Caco-2 (cell line): ENCODE measurements around the gene CDC42. TPM values are rescaled to one million over a fixed set of nuclear protein-coding genes. Genes with fewer than 3 reads are reported as not detected.

Experiments used
- BruUV-seq: library from RNA; stranded (reverse); fragments of 400-500 nt; replicated peaks from 2 replicates; lab custom pipeline; 2021; lab: Mats Ljungman, UMichigan
- CTCF ChIA-PET: fragments of 300-600 bp; sonication (Branson Sonifier 250); formaldehyde crosslinking; loops from one replicate; lab custom pipeline; 2022; ENCODE audit warnings: antibody characterized with exemption; lab: Charles Lee
- POLR2A ChIA-PET: fragments of 300-600 bp; sonication (Branson Sonifier 250); formaldehyde crosslinking; loops from one replicate; lab custom pipeline; 2022; ENCODE audit warnings: antibody characterized with exemption; lab: Charles Lee
- DNase-seq, 2 experiments: peaks; one replicate each; pipeline versions ENCODE4 v3.0.0 to v3.0.0-alpha.2; 2020 to 2022
- H3K27me3 ChIP-seq: replicated peaks from 2 replicates; pipeline ENCODE4 v1.6.0; 2011; ENCODE audit warnings: low read length; ENCODE audit not compliant: control insufficient read depth, insufficient read depth
- H3K36me3 ChIP-seq: 2 replicates; pipeline ENCODE4 v1.5.1; 2011; ENCODE audit warnings: low read length; ENCODE audit not compliant: control insufficient read depth, insufficient read depth
- H3K4me1 ChIP-seq: fragments of 250-450 bp; sonication (Bioruptor Pico); 2 replicates; pipeline ENCODE4 v1.5.1; 2020; ENCODE audit warnings: mild to moderate bottlenecking
- H3K4me3 ChIP-seq: 2 replicates; pipeline ENCODE4 v1.5.1; 2011; ENCODE audit warnings: low read depth, mild to moderate bottlenecking, control low read depth, low read length
- H3K9me3 ChIP-seq: fragments of 250-450 bp; sonication (Bioruptor Pico); 2 replicates; pipeline ENCODE4 v1.5.1; 2020; ENCODE audit warnings: mild to moderate bottlenecking, moderate library complexity
- H3K27ac Mint-ChIP-seq: one replicate; pipeline ENCODE4 v1.8.0; 2022; ENCODE audit warnings: mixed read lengths; ENCODE audit not compliant: unreplicated experiment
- H3K27me3 Mint-ChIP-seq: one replicate; pipeline ENCODE4 v1.8.0; 2022; ENCODE audit warnings: mixed read lengths; ENCODE audit not compliant: insufficient read depth, unreplicated experiment
- H3K36me3 Mint-ChIP-seq: one replicate; pipeline ENCODE4 v1.8.0; 2022; ENCODE audit warnings: mild to moderate bottlenecking, mixed read lengths; ENCODE audit not compliant: insufficient read depth, unreplicated experiment
- H3K4me1 Mint-ChIP-seq: one replicate; pipeline ENCODE4 v1.8.0; 2022; ENCODE audit warnings: low read depth, mixed read lengths; ENCODE audit not compliant: unreplicated experiment
- H3K4me3 Mint-ChIP-seq: one replicate; pipeline ENCODE4 v1.8.0; 2022; ENCODE audit warnings: mild to moderate bottlenecking, moderate library complexity, mixed read lengths; ENCODE audit not compliant: unreplicated experiment
- H3K9me3 Mint-ChIP-seq: one replicate; pipeline ENCODE4 v1.8.0; 2022; ENCODE audit warnings: mixed read lengths; ENCODE audit not compliant: unreplicated experiment
- CTCF ChIP-seq, 2 experiments: fragments of 200-600 bp in 1 of 2; IDR thresholded peaks; 1 replicate in 1 of 2; 2 replicates in 1 of 2; pipeline versions ENCODE4 v1.5.1 to v1.8.0; 2011 to 2022; ENCODE audit warnings: antibody characterized with exemption in 1 of 2, control low read depth in 1 of 2, inconsistent platforms in 1 of 2, low read depth in 1 of 2, low read length in 1 of 2, mild to moderate bottlenecking in 1 of 2, moderate library complexity in 1 of 2; ENCODE audit not compliant: insufficient read depth in 1 of 2, severe bottlenecking in 1 of 2, unreplicated experiment in 1 of 2
- intact Hi-C: fragments of 100-400 bp; cut with micrococcal nuclease; formaldehyde crosslinking; loops from one replicate; pipeline ENCODE4 v1.10.0; 2022; ENCODE audit not compliant: unreplicated experiment
- total RNA-seq: library from RNA; stranded (reverse); gene quantifications from 2 replicates; pipeline ENCODE4 v1.2.3, GENCODE V29; 2022

Gene CDC42
- total RNA-seq, 1 experiment from 2014 or later = 240 TPM

GRCh38 chr1:22123901-22124404 is 71.4 kb downstream of the CDC42 start:
- POLR2A ChIA-PET = no interaction called here
- no TSS peak for BruUV-seq
- Mint-ChIP-seq H3K4me3 (no peak overlapping the region), H3K36me3 (peaks cover 40% of the 10 kb centered on the region), H3K27me3 (no peaks in the 10 kb centered on the region), H3K9me3 (no peaks in the 10 kb centered on the region), H3K4me1 (no peaks in the 10 kb centered on the region), H3K27ac (peak overlapping the region; percentile 22)
- H3K4me1 ChIP-seq = peaks cover 5% of the 10 kb centered on the region; the same call in 1 of the 2 replicates
- no peak for TF ChIP-seq CTCF (IDR thresholded peaks at IDR 0.05; ENCODE audit: insufficient read depth in 1 of 2, low read depth in 1 of 2, low read length in 1 of 2, severe bottlenecking in 1 of 2, unreplicated experiment in 1 of 2)
- H3K36me3 ChIP-seq = no peaks in the 10 kb centered on the region
- intact Hi-C loops = no loop called here
- H3K4me3 ChIP-seq = no peak overlapping the region
- H3K27me3 ChIP-seq = no peaks in the 10 kb centered on the region
- DNase-seq = no peak
- no peaks in the 10 kb centered on the region for H3K9me3 ChIP-seq
- CTCF ChIA-PET = interaction anchor here (0.6 kb wide), 1 partner anchor 17 kb away, joined by 4 read pairs; no protein-coding TSS in a partner anchor

- BruUV-seq = no TSS peak
- H3K36me3 ChIP-seq = no peaks in the 10 kb centered on the region
- POLR2A ChIA-PET = no interaction called here
- H3K4me1 ChIP-seq = peaks cover 5% of the 10 kb centered on the region; the same call in 1 of the 2 replicates
- DNase-seq = no peak
- no peak overlapping the region for H3K4me3 ChIP-seq
- intact Hi-C loops = no loop called here
- H3K36me3 Mint-ChIP-seq = peaks cover 37% of the 10 kb centered on the region
- no peaks in the 10 kb centered on the region for H3K27me3 ChIP-seq
- H3K4me3 Mint-ChIP-seq = no peak overlapping the region
- CTCF ChIA-PET = interaction anchor here (0.6 kb wide), 1 partner anchor 18 kb away, joined by 4 read pairs; no protein-coding TSS in a partner anchor
- no peak for TF ChIP-seq CTCF (IDR thresholded peaks at IDR 0.05; ENCODE audit: insufficient read depth in 1 of 2, low read depth in 1 of 2, low read length in 1 of 2, severe bottlenecking in 1 of 2, unreplicated experiment in 1 of 2)
- H3K27ac Mint-ChIP-seq = peak overlapping the region; percentile 22
- no peaks in the 10 kb centered on the region for H3K9me3 ChIP-seq
- H3K4me1 Mint-ChIP-seq = no peaks in the 10 kb centered on the region
- H3K9me3 Mint-ChIP-seq = no peaks in the 10 kb centered on the region
- H3K27me3 Mint-ChIP-seq = no peaks in the 10 kb centered on the region
These were observed 72.2 kb downstream of the CDC42 start for GRCh38 chr1:22124592-22125229.

- intact Hi-C loops = no loop called here
- CTCF ChIA-PET = interaction anchor here (0.6 kb wide), 1 partner anchor 17 kb away, joined by 3 read pairs; no protein-coding TSS in a partner anchor
These were observed 74.0 kb downstream of the CDC42 start for GRCh38 chr1:22126531-22126930.

More at GRCh38 chr1:22126531-22126930, 74.0 kb downstream of the CDC42 start:
- Histone ChIP-seq H3K9me3 (no peaks in the 10 kb centered on the region), H3K27me3 (no peaks in the 10 kb centered on the region), H3K4me3 (no peak overlapping the region), H3K4me1 (peaks cover 5% of the 10 kb centered on the region; the same call in 1 of the 2 replicates), H3K36me3 (no peaks in the 10 kb centered on the region)
- no peak for DNase-seq
- no peak overlapping the region for H3K27ac Mint-ChIP-seq
- H3K36me3 Mint-ChIP-seq = peaks cover 33% of the 10 kb centered on the region
- no peaks in the 10 kb centered on the region for H3K9me3 Mint-ChIP-seq
- no peaks in the 10 kb centered on the region for H3K4me1 Mint-ChIP-seq
- TF ChIP-seq CTCF (IDR thresholded peaks at IDR 0.05; ENCODE audit: insufficient read depth in 1 of 2, low read depth in 1 of 2, low read length in 1 of 2, severe bottlenecking in 1 of 2, unreplicated experiment in 1 of 2) = no peak
- BruUV-seq = no TSS peak
- H3K27me3 Mint-ChIP-seq = no peaks in the 10 kb centered on the region
- POLR2A ChIA-PET = no interaction called here
- no peak overlapping the region for H3K4me3 Mint-ChIP-seq
